HepG2 (cell line): ENCODE data around the gene EPN3. TPM values are rescaled to one million over a fixed set of nuclear protein-coding genes. Genes with fewer than 3 reads are reported as not detected.

Experiments used
- ATAC-seq: fragments of 200-7000 bp; cut with Tn5 transposase; 3 replicates; pipeline ENCODE4 v1.9.1; 2020; ENCODE audit warnings: mild to moderate bottlenecking, moderate library complexity
- BruUV-seq: library from RNA; stranded (reverse); fragments of 400-500 nt; replicated peaks from 2 replicates; lab custom pipeline; 2021; lab: Mats Ljungman, UMichigan
- CTCF ChIA-PET: fragments of 300-600 bp; formaldehyde crosslinking; extraction: SDS; loops from one replicate; lab custom pipeline; 2021; ENCODE audit warnings: low total read pairs, inconsistent platforms, low intra/inter-chr PET ratio; lab: Yijun Ruan, JAX
- POLR2A ChIA-PET: fragments of 350-600 bp; sonication (Branson Sonifier 250); formaldehyde crosslinking; loops from one replicate; lab custom pipeline; 2020; ENCODE audit warnings: antibody characterized with exemption, inconsistent platforms; lab: Yijun Ruan, JAX
- DNase-seq: peaks from one replicate; pipeline ENCODE4 v3.0.0-alpha.2; 2015; ENCODE audit warnings: low spot score
- FAIRE-seq: peaks from 3 replicates; lab custom pipeline; 2011; peaks lifted over from hg19 to GRCh38; lab: Jason Lieb, UNC
- H2AFZ ChIP-seq: one replicate; pipeline ENCODE4 v1.6.1; 2011; ENCODE audit warnings: low read length, inconsistent platforms
- H3K27ac ChIP-seq: fragments of 300-600 bp; 3 replicates; pipeline ENCODE4 v1.8.0; 2011; ENCODE audit warnings: mixed run types, mild to moderate bottlenecking, mixed read lengths, low read length, inconsistent platforms; ENCODE audit not compliant: insufficient read depth; ENCODE audit errors: extremely low read length
- H3K27me3 ChIP-seq, 2 experiments: fragments of 200-600 bp in 1 of 2; 2 replicates in 1 of 2; 3 replicates in 1 of 2; pipeline versions ENCODE4 v1.6.0 to v1.8.0; 2011; ENCODE audit warnings: low read length in 2 of 2, mild to moderate bottlenecking in 2 of 2, moderate library complexity in 2 of 2, inconsistent platforms in 1 of 2; ENCODE audit not compliant: insufficient read depth in 2 of 2, control insufficient read depth in 1 of 2
- H3K36me3 ChIP-seq, 2 experiments: fragments of 200-600 bp in 1 of 2; replicated peaks in 1 of 2; 2 replicates in 1 of 2; 3 replicates in 1 of 2; pipeline versions ENCODE4 v1.5.1 to v1.8.0; 2011; ENCODE audit warnings: low read length in 2 of 2, inconsistent platforms in 1 of 2; ENCODE audit not compliant: insufficient read depth in 2 of 2, control insufficient read depth in 1 of 2
- H3K4me1 ChIP-seq: 2 replicates; pipeline ENCODE4 v1.5.1; 2012; ENCODE audit warnings: low read length, inconsistent platforms; ENCODE audit not compliant: insufficient read depth
- H3K4me2 ChIP-seq: 2 replicates; pipeline ENCODE4 v1.6.0; 2011; ENCODE audit warnings: low read depth, low read length, inconsistent platforms
- H3K4me3 ChIP-seq, 3 experiments: fragments of 200-600 bp in 1 of 3; sonication (generic), shearing (Covaris generic) in 1 of 3; replicated peaks in 1 of 3; 2 replicates each; pipeline ENCODE4 v1.5.1; 2011 to 2016; ENCODE audit warnings: low read length in 3 of 3, inconsistent platforms in 2 of 3, low read depth in 2 of 3, mild to moderate bottlenecking in 2 of 3, control low read depth in 1 of 3, mixed read lengths in 1 of 3; ENCODE audit not compliant: insufficient read depth in 1 of 3
- H3K79me2 ChIP-seq: one replicate; pipeline ENCODE4 v1.6.1; 2011; ENCODE audit warnings: low read length, inconsistent platforms; ENCODE audit not compliant: insufficient read depth
- H3K9ac ChIP-seq: 2 replicates; pipeline ENCODE4 v1.6.0; 2011; ENCODE audit warnings: mild to moderate bottlenecking, low read depth, low read length, inconsistent platforms; ENCODE audit not compliant: insufficient read depth
- H3K9me3 ChIP-seq: 2 replicates; pipeline ENCODE4 v1.5.1; 2012; ENCODE audit warnings: mild to moderate bottlenecking, low read length
- H4K20me1 ChIP-seq: 2 replicates; pipeline ENCODE4 v1.6.0; 2011; ENCODE audit warnings: inconsistent platforms, mild to moderate bottlenecking, low read length, moderate library complexity; ENCODE audit not compliant: insufficient read depth
- ATAD3A ChIP-seq: sonication (generic); formaldehyde crosslinking; IDR thresholded peaks from 2 replicates; pipeline ENCODE4 v1.4.0; 2020; ENCODE audit warnings: missing genetic modification reagents
- MAFF ChIP-seq: IDR thresholded peaks from 2 replicates; pipeline ENCODE4 v1.6.1; 2011; ENCODE audit warnings: low read depth, low read length, improper control_type of control experiment
- MYC ChIP-seq: sonication (generic); formaldehyde crosslinking; IDR thresholded peaks from 2 replicates; pipeline ENCODE4 v1.9.0; 2021; ENCODE audit warnings: missing genetic modification reagents, borderline replicate concordance
- PATZ1 ChIP-seq: sonication (generic); formaldehyde crosslinking; IDR thresholded peaks from 2 replicates; pipeline ENCODE4 v1.4.0; 2020; ENCODE audit warnings: missing genetic modification reagents
- POLR2A ChIP-seq, 2 experiments: IDR thresholded peaks; 2 replicates each; pipeline ENCODE4 v1.6.1; 2011; ENCODE audit warnings: low read depth in 2 of 2, low read length in 2 of 2, mild to moderate bottlenecking in 1 of 2, moderate library complexity in 1 of 2; ENCODE audit not compliant: insufficient read depth in 1 of 2
- SOX13 ChIP-seq, 3 experiments: fragments of 450-650 bp in 1 of 3; sonication (generic) in 1 of 3; formaldehyde crosslinking in 1 of 3; IDR thresholded peaks in 2 of 3; conservative IDR thresholded peaks in 1 of 3; 2 replicates each; pipeline versions ENCODE4 v1.5.0 to v1.6.1; 2016 to 2020; ENCODE audit warnings: antibody characterized with exemption in 1 of 3, mild to moderate bottlenecking in 1 of 3, missing compliant biosample characterization in 1 of 3, missing genetic modification reagents in 1 of 3, moderate library complexity in 1 of 3
- TEF ChIP-seq: sonication (generic); formaldehyde crosslinking; IDR thresholded peaks from 2 replicates; pipeline ENCODE4 v1.5.0; 2020; ENCODE audit warnings: missing genetic modification reagents
- TRIM24 ChIP-seq: sonication (generic); formaldehyde crosslinking; IDR thresholded peaks from 2 replicates; pipeline ENCODE4 v1.8.0; 2022; ENCODE audit warnings: mild to moderate bottlenecking, missing genetic modification reagents
- ZBTB38 ChIP-seq: sonication (generic); formaldehyde crosslinking; IDR thresholded peaks from 2 replicates; pipeline ENCODE4 v1.5.1; 2020; ENCODE audit warnings: mild to moderate bottlenecking, missing genetic modification reagents
- ZNF44 ChIP-seq: sonication (generic); formaldehyde crosslinking; IDR thresholded peaks from 2 replicates; pipeline ENCODE4 v1.5.1; 2020; ENCODE audit warnings: mild to moderate bottlenecking, missing genetic modification reagents
- ZNF530 ChIP-seq: sonication (generic); formaldehyde crosslinking; IDR thresholded peaks from 2 replicates; pipeline ENCODE4 v1.5.0; 2020; ENCODE audit warnings: low read depth, mild to moderate bottlenecking, missing genetic modification reagents
- ZNF552 ChIP-seq: sonication (generic); formaldehyde crosslinking; IDR thresholded peaks from 2 replicates; pipeline ENCODE4 v1.9.0; 2022; ENCODE audit warnings: missing genetic modification reagents, mild to moderate bottlenecking, borderline replicate concordance
- ZNF878 ChIP-seq: sonication (generic); formaldehyde crosslinking; IDR thresholded peaks from 2 replicates; pipeline ENCODE4 v1.8.1; 2023; ENCODE audit warnings: mild to moderate bottlenecking, missing genetic modification reagents, moderate library complexity
- WGBS: methylation state at CpG from one replicate; pipeline ENCODE4 v1.1.6; 2017; ENCODE audit warnings: low lambda C conversion rate; 5-methylcytosine and 5-hydroxymethylcytosine counted together
- in situ Hi-C: cut with HindIII; loops from 2 replicates; pipeline ENCODE4 v1.10.0; 2017; ENCODE audit warnings: low pct_unique_long_range_greater_than_20kb; ENCODE audit not compliant: extremely low pct_ligation_motif_present
- intact Hi-C: fragments of 100-400 bp; cut with micrococcal nuclease; formaldehyde crosslinking; loops from one replicate; pipeline ENCODE4 v1.10.0; 2022; ENCODE audit not compliant: unreplicated experiment
- polyA plus RNA-seq, 8 experiments: library from polyadenylated mRNA; depleted of rRNA in 3 of 8; stranded (reverse) in 7 of 8; unstranded in 1 of 8; fragments of >200 nt; fragmentation: Illumina TruSeq in 4 of 8; extraction: Trizol in 4 of 8; gene quantifications; 2 replicates each; pipeline versions ENCODE4 v1.2.1 to v1.2.3, GENCODE V29; 2011 to 2016; ENCODE audit warnings: low read depth in 4 of 8, missing spikeins in 1 of 8, mixed read lengths in 1 of 8; ENCODE audit not compliant: insufficient read depth in 1 of 8
- total RNA-seq, 5 experiments: library from RNA; depleted of rRNA; stranded (reverse); fragments of >200 nt; fragmentation: Illumina TruSeq; extraction: Trizol; gene quantifications; 2 replicates each; pipeline ENCODE4 v1.2.3, GENCODE V29; 2016; ENCODE audit warnings: low read depth in 1 of 5
- TF ChIP-seq, protein P1 (sequence below): sonication (generic); formaldehyde crosslinking; IDR thresholded peaks from 2 replicates; pipeline ENCODE4 v1.8.0; 2022; ENCODE audit warnings: mild to moderate bottlenecking, missing genetic modification reagents, moderate library complexity
- TF ChIP-seq, protein P2 (sequence below): sonication (generic); formaldehyde crosslinking; IDR thresholded peaks from 2 replicates; pipeline ENCODE4 v1.4.0; 2020; ENCODE audit warnings: mild to moderate bottlenecking, missing genetic modification reagents, borderline replicate concordance

The EPN3 gene
- total and polyA plus RNA-seq, 2 of the 13 experiments (the other 11 are each of a cell fraction or from before 2014, with no cell fraction given) = 0.11 to 0.95 TPM

DNA sequence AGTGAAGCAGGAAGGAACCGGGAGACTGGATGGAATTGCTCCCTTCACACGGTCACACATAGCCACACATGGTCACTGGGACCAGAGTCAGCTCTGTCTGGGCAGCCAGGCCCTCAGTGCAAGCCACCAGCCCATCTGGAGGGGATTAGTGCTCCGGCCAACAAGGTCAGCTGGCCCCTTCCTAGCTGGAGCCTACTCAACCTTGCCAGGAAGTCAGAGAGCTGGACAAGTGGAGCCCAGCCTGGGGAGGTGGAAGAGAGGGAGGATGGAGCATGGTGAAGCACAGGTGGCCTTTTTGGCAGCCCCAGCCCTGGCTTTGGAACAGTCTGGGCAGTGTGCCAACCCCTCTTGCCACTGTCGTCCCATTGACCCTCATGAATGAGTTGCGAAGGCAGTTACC is 24.3 kb downstream of the EPN3 start:
- no TSS peak for BruUV-seq

More for the DNA sequence above, 24.3 kb downstream of the EPN3 start:
- ChIA-PET POLR2A (interaction anchor here (1.2 to 1.4 kb wide), 2 partner anchors 60 to 136 kb away, joined by 3 to 4 read pairs; no protein-coding TSS in a partner anchor), CTCF (no interaction called here)
- H2AFZ ChIP-seq = no peak overlapping the region
- no peak overlapping the region for H3K9ac ChIP-seq
- peaks cover 5 to 11% of the 10 kb centered on the region in 2 experiments; a peak in 4 of 5 replicates for H3K27me3 ChIP-seq
- H3K79me2 ChIP-seq = no peaks in the 10 kb centered on the region
- no peaks in the 10 kb centered on the region for H3K9me3 ChIP-seq
- no peak overlapping the region for H3K4me2 ChIP-seq
- H3K4me1 ChIP-seq = peaks cover 9% of the 10 kb centered on the region
- in situ Hi-C loops (no loop called here), intact Hi-C loops (no loop called here)
- TF ChIP-seq MYC (CRISPR knock-in tag) (no peak), ZBTB38 (CRISPR knock-in tag) (no peak), ATAD3A (no peak), PATZ1 (CRISPR knock-in tag) (no peak), POLR2A (IDR thresholded peaks at IDR 0.05; ENCODE audit: insufficient read depth in 1 of 2, low read depth in 2 of 2, low read length in 2 of 2) (0 out of 4 replicates have a peak, but pooled peaks of 1 of the 2 experiments have one; percentile 1), TEF (CRISPR knock-in tag) (no peak), ZNF878 (no peak), ZNF44 (CRISPR knock-in tag) (no peak), MAFF (no peak), ZNF552 (no peak), TRIM24 (CRISPR knock-in tag) (no peak), SOX13 (IDR thresholded peaks at IDR 0.05) (no peak), SOX13 (CRISPR knock-in tag; conservative IDR thresholded peaks at IDR 0.05 in 1 of 2, IDR thresholded peaks at IDR 0.05 in 1 of 2) (no peak), ZNF530 (CRISPR knock-in tag) (no peak)
- TF ChIP-seq, protein P1, sequence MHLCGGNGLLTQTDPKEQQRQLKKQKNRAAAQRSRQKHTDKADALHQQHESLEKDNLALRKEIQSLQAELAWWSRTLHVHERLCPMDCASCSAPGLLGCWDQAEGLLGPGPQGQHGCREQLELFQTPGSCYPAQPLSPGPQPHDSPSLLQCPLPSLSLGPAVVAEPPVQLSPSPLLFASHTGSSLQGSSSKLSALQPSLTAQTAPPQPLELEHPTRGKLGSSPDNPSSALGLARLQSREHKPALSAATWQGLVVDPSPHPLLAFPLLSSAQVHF (CRISPR knock-in tag) = no peak
- TF ChIP-seq, protein P2, sequence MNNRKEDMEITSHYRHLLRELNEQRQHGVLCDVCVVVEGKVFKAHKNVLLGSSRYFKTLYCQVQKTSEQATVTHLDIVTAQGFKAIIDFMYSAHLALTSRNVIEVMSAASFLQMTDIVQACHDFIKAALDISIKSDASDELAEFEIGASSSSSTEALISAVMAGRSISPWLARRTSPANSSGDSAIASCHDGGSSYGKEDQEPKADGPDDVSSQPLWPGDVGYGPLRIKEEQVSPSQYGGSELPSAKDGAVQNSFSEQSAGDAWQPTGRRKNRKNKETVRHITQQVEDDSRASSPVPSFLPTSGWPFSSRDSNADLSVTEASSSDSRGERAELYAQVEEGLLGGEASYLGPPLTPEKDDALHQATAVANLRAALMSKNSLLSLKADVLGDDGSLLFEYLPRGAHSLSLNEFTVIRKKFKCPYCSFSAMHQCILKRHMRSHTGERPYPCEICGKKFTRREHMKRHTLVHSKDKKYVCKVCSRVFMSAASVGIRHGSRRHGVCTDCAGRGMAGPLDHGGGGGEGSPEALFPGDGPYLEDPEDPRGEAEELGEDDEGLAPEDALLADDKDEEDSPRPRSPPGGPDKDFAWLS (CRISPR knock-in tag) = 0 out of 2 replicates have a peak, but pooled peaks have one; percentile 33
- no peak for ATAC-seq
- H3K36me3 ChIP-seq = no peaks in the 10 kb centered on the region; a peak in 1 of 5 replicates
- 61% methylated on average over 4 of the region's 5 CpGs for WGBS
- H3K27ac ChIP-seq = no peak overlapping the region
- H3K4me3 ChIP-seq = no peak overlapping the region
- H4K20me1 ChIP-seq = no peaks in the 10 kb centered on the region
- FAIRE-seq = no peak
- DNase-seq = no peak
